SK-N-SH (cell line): ENCODE measurements around the gene ADAMTS15. TPM values are rescaled to one million over a fixed set of nuclear protein-coding genes. Genes with fewer than 3 reads are reported as not detected.

ENCODE experiments used
- CTCF ChIA-PET: fragments of 300-600, 350-600 bp; formaldehyde crosslinking; extraction: SDS; loops from one replicate; lab custom pipeline; 2021; lab: Yijun Ruan, JAX
- POLR2A ChIA-PET: fragments of 350-600 bp; sonication (Branson Sonifier 250); formaldehyde crosslinking; extraction: SDS; loops from one replicate; lab custom pipeline; 2020; ENCODE audit warnings: antibody characterized with exemption, inconsistent platforms; lab: Yijun Ruan, JAX
- DNase-seq: peaks from one replicate; pipeline ENCODE4 v3.0.0; 2012
- H2AFZ ChIP-seq: fragments of 200-600 bp; sonication (generic); 2 replicates; pipeline ENCODE4 v1.8.1; 2016; ENCODE audit warnings: antibody characterized with exemption, mild to moderate bottlenecking, low read depth
- H3F3A ChIP-seq: fragments of 200-600 bp; sonication (generic); replicated peaks from 2 replicates; pipeline ENCODE3; 2016; ENCODE audit warnings: antibody characterized with exemption, mild to moderate bottlenecking; ENCODE audit not compliant: insufficient read depth
- H3K27ac ChIP-seq, 2 experiments: fragments of 200-500 bp in 1 of 2; fragments of 200-600 bp in 1 of 2; sonication (Bioruptor generic) in 1 of 2; sonication (generic), shearing (Covaris generic) in 1 of 2; 2 replicates each; pipeline versions ENCODE4 v1.5.1 to v1.6.1; 2014 to 2016; ENCODE audit warnings: low read depth in 2 of 2, inconsistent platforms in 1 of 2, low read length in 1 of 2, mild to moderate bottlenecking in 1 of 2, mixed read lengths in 1 of 2
- H3K27me3 ChIP-seq: fragments of 200-600 bp; sonication (generic), shearing (Covaris generic); 2 replicates; pipeline ENCODE4 v1.6.1; 2016; ENCODE audit warnings: mixed run types; ENCODE audit not compliant: insufficient read depth
- H3K36me3 ChIP-seq, 2 experiments: fragments of 200-500 bp in 1 of 2; fragments of 200-600 bp in 1 of 2; sonication (Bioruptor generic) in 1 of 2; sonication (generic) in 1 of 2; replicated peaks in 1 of 2; 2 replicates each; pipeline versions ENCODE3 to v1.5.1; 2014 to 2016; ENCODE audit warnings: low read length in 1 of 2, mild to moderate bottlenecking in 1 of 2; ENCODE audit not compliant: insufficient read depth in 2 of 2, control insufficient read depth in 1 of 2
- H3K4me1 ChIP-seq, 2 experiments: fragments of 200-500 bp in 1 of 2; fragments of 200-600 bp in 1 of 2; sonication (Bioruptor generic) in 1 of 2; sonication (generic), shearing (Covaris generic) in 1 of 2; 2 replicates each; pipeline versions ENCODE4 v1.5.1 to v1.6.1; 2014 to 2016; ENCODE audit warnings: low read depth in 1 of 2, low read length in 1 of 2, mixed run types in 1 of 2; ENCODE audit not compliant: insufficient read depth in 2 of 2, control insufficient read depth in 1 of 2
- H3K4me2 ChIP-seq: fragments of 200-600 bp; sonication (generic), shearing (Covaris generic); 2 replicates; pipeline ENCODE4 v1.6.1; 2017; ENCODE audit warnings: mixed run types
- H3K4me3 ChIP-seq, 2 experiments: fragments of 200-500 bp in 1 of 2; fragments of 200-600 bp in 1 of 2; sonication (Bioruptor generic) in 1 of 2; sonication (generic), shearing (Covaris generic) in 1 of 2; 2 replicates each; pipeline versions ENCODE4 v1.5.1 to v1.8.1; 2014 to 2016; ENCODE audit warnings: low read depth in 2 of 2, inconsistent platforms in 1 of 2, low read length in 1 of 2, mild to moderate bottlenecking in 1 of 2, mixed read lengths in 1 of 2, moderate library complexity in 1 of 2
- H3K79me2 ChIP-seq: fragments of 200-600 bp; sonication (generic); 2 replicates; pipeline ENCODE4 v1.8.1; 2017; ENCODE audit warnings: mild to moderate bottlenecking; ENCODE audit not compliant: insufficient read depth
- H3K9ac ChIP-seq: fragments of 200-600 bp; sonication (generic); 2 replicates; pipeline ENCODE4 v1.6.1; 2017; ENCODE audit warnings: mixed run types
- H3K9me2 ChIP-seq: fragments of 200-600 bp; sonication (generic); 2 replicates; pipeline ENCODE4 v1.6.1; 2017; ENCODE audit warnings: mixed run types
- H3K9me3 ChIP-seq: fragments of 200-600 bp; sonication (generic); 2 replicates; pipeline ENCODE4 v1.6.1; 2017; ENCODE audit warnings: mixed run types, mild to moderate bottlenecking, moderate library complexity
- H4K20me1 ChIP-seq: fragments of 200-600 bp; sonication (generic); 2 replicates; pipeline ENCODE4 v1.6.1; 2017; ENCODE audit warnings: mild to moderate bottlenecking, mixed run types; ENCODE audit not compliant: insufficient read depth
- CTCF ChIP-seq: fragments of 200-600 bp; sonication (generic); IDR thresholded peaks from 2 replicates; pipeline ENCODE4 v1.6.1; 2017; ENCODE audit warnings: antibody characterized with exemption, mild to moderate bottlenecking, moderate library complexity
- FOSL2 ChIP-seq: IDR thresholded peaks from 2 replicates; pipeline ENCODE4 v1.4.0; 2012; ENCODE audit warnings: low read depth, mild to moderate bottlenecking, moderate library complexity, borderline replicate concordance
- NFIC ChIP-seq: IDR thresholded peaks from 2 replicates; pipeline ENCODE4 v1.4.0; 2012; ENCODE audit warnings: borderline replicate concordance
- PBX3 ChIP-seq: IDR thresholded peaks from 2 replicates; pipeline ENCODE4; 2012
- POLR2AphosphoS5 ChIP-seq: IDR thresholded peaks from 2 replicates; pipeline ENCODE4 v1.6.1; 2012; ENCODE audit warnings: low read depth, low read length
- REST ChIP-seq: IDR thresholded peaks from 2 replicates; pipeline ENCODE4 v1.6.1; 2012; ENCODE audit warnings: mild to moderate bottlenecking, low read depth, low read length, moderate library complexity
- RXRA ChIP-seq: IDR thresholded peaks from 2 replicates; pipeline ENCODE4 v1.4.0; 2012; ENCODE audit warnings: low read depth, mild to moderate bottlenecking, borderline replicate concordance
- SMC3 ChIP-seq: IDR thresholded peaks from 2 replicates; pipeline ENCODE4 v1.6.1; 2012; ENCODE audit warnings: low read depth, low read length, improper control_type of control experiment
- TAF1 ChIP-seq: IDR thresholded peaks from 2 replicates; pipeline ENCODE4 v1.6.1; 2012; ENCODE audit warnings: low read depth, mild to moderate bottlenecking, low read length, moderate library complexity, borderline replicate concordance
- TCF12 ChIP-seq: IDR thresholded peaks from 2 replicates; pipeline ENCODE4 v1.4.0; 2012
- TEAD4 ChIP-seq: IDR thresholded peaks from 2 replicates; pipeline ENCODE4 v1.4.0; 2012; ENCODE audit warnings: mild to moderate bottlenecking, borderline replicate concordance; ENCODE audit not compliant: insufficient read depth
- YY1 ChIP-seq: IDR thresholded peaks from 2 replicates; pipeline ENCODE4 v1.4.0; 2012; ENCODE audit warnings: low read depth, mild to moderate bottlenecking
- ZBTB33 ChIP-seq: IDR thresholded peaks from 2 replicates; pipeline ENCODE4 v1.4.0; 2012; ENCODE audit warnings: low read depth, borderline replicate concordance
- WGBS: methylation state at CpG from one replicate; pipeline ENCODE4 v1.1.6; 2017; ENCODE audit warnings: low lambda C conversion rate; 5-methylcytosine and 5-hydroxymethylcytosine counted together
- polyA plus RNA-seq, 3 experiments: library from polyadenylated mRNA; depleted of rRNA; stranded (reverse); fragments of >200 nt; gene quantifications; 2 replicates each; pipeline ENCODE4 v1.2.3, GENCODE V29; 2012
- TF ChIP-seq, protein P1 (sequence below): fragments of 150-350 bp; IDR thresholded peaks from 2 replicates; pipeline ENCODE4 v1.6.1; 2017; ENCODE audit warnings: antibody characterized with exemption, low read length, low read depth, borderline replicate concordance

ADAMTS15 gene
- polyA plus RNA-seq, 1 of the 3 experiments (the other 2 are of a cell fraction), result 1.1 TPM

GRCh38 chr11:130404727-130405126 is 43.7 kb upstream of the ADAMTS15 start:
- ChIA-PET CTCF (interaction anchor here (2.3 kb wide), 1 partner anchor 457 kb away, joined by 9 read pairs; no protein-coding TSS in a partner anchor), POLR2A (no interaction called here)
- WGBS, result 94% methylated on average over 5 of the region's 5 CpGs
- no peak overlapping the region for H3K4me3 ChIP-seq
- H3K4me2 ChIP-seq, result no peak overlapping the region
- H3K27ac ChIP-seq, result no peak overlapping the region
- H3K27me3 ChIP-seq, result no peaks in the 10 kb centered on the region
- no peaks in the 10 kb centered on the region for H4K20me1 ChIP-seq
- H3K9ac ChIP-seq, result no peak overlapping the region
- no peak for DNase-seq
- no peaks in the 10 kb centered on the region for H3K9me2 ChIP-seq
- H3K9me3 ChIP-seq, result no peaks in the 10 kb centered on the region
- no peaks in the 10 kb centered on the region for H3K79me2 ChIP-seq
- H3K36me3 ChIP-seq, result no peaks in the 10 kb centered on the region
- TF ChIP-seq RXRA (no peak), TCF12 (no peak), SMC3 (no peak), POLR2AphosphoS5 (no peak), ZBTB33 (no peak), NFIC (no peak), TAF1 (no peak), FOSL2 (no peak), PBX3 (no peak)
- TF ChIP-seq, protein P1, sequence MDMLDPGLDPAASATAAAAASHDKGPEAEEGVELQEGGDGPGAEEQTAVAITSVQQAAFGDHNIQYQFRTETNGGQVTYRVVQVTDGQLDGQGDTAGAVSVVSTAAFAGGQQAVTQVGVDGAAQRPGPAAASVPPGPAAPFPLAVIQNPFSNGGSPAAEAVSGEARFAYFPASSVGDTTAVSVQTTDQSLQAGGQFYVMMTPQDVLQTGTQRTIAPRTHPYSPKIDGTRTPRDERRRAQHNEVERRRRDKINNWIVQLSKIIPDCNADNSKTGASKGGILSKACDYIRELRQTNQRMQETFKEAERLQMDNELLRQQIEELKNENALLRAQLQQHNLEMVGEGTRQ, result no peak
- peaks cover 9 to 17% of the 10 kb centered on the region in 2 experiments; a peak in 3 of 4 replicates for H3K4me1 ChIP-seq
- no peak overlapping the region for H2AFZ ChIP-seq
- H3F3A ChIP-seq, result no peaks in the 10 kb centered on the region

GRCh38 chr11:130405428-130405827 is 43.0 kb upstream of the ADAMTS15 start:
- Histone ChIP-seq H3K9me3 (no peaks in the 10 kb centered on the region), H3K27ac (no peak overlapping the region), H3K79me2 (no peaks in the 10 kb centered on the region), H3K4me2 (no peak overlapping the region), H3K27me3 (no peaks in the 10 kb centered on the region), H3K9ac (no peak overlapping the region), H2AFZ (no peak overlapping the region), H3K9me2 (no peaks in the 10 kb centered on the region), H3K4me3 (no peak overlapping the region), H3K4me1 (peaks cover 9 to 17% of the 10 kb centered on the region in 2 experiments; a peak in 3 of 4 replicates), H4K20me1 (no peaks in the 10 kb centered on the region), H3F3A (no peaks in the 10 kb centered on the region), H3K36me3 (no peaks in the 10 kb centered on the region)
- CTCF ChIA-PET, result interaction anchor here (2.3 kb wide), 1 partner anchor 456 kb away, joined by 9 read pairs; no protein-coding TSS in a partner anchor
- WGBS, result 80% methylated on average over 1 of the region's 11 CpGs
- POLR2A ChIA-PET, result no interaction called here
- no peak for DNase-seq
- TF ChIP-seq SMC3 (no peak), REST (no peak), YY1 (no peak), TEAD4 (no peak), CTCF (no peak)
